NOMO-1 (cell line): ENCODE measurements around the gene ATP2A1.
"Not testable (repeated sequence)": the region's sequence is repeated elsewhere in the genome, so short reads cannot be mapped to it uniquely, and the experiment has no call there.

Source experiments
- DNase-seq, 2 experiments: peaks; one replicate each; lab custom pipeline; 2025; ENCODE audit not compliant: unreplicated experiment in 2 of 2; lab: John Stamatoyannopoulos, UW

Gene ATP2A1

GRCh38 chr16:28858421-28858820 lies 19.9 kb upstream of the ATP2A1 start:
- DNase-seq: no peak

- DNase-seq: no peak
These were observed 19.0 kb upstream of the ATP2A1 start for GRCh38 chr16:28859326-28859725.

GRCh38 chr16:28863929-28864793 lies 14.1 kb upstream of the ATP2A1 start:
- no peak for DNase-seq

- DNase-seq: no peak
These were observed 13.1 kb upstream of the ATP2A1 start for GRCh38 chr16:28865001-28865688.

GRCh38 chr16:28865722-28866453 lies 12.4 kb upstream of the ATP2A1 start:
- DNase-seq: no peak

- DNase-seq: no peak
These were observed 11.9 kb upstream of the ATP2A1 start for GRCh38 chr16:28866454-28866804.

GRCh38 chr16:28867241-28867640 lies 11.0 kb upstream of the ATP2A1 start:
- DNase-seq: no peak

- not testable (repeated sequence) for DNase-seq
These were observed 10.6 kb upstream of the ATP2A1 start for GRCh38 chr16:28867646-28868045.

- no peak for DNase-seq
These were observed 9.1 kb upstream of the ATP2A1 start for GRCh38 chr16:28869201-28869600.

- no peak for DNase-seq
These were observed 5.3 kb upstream of the ATP2A1 start for GRCh38 chr16:28872952-28873351.

- peak in 1 of 2 experiments; percentile 14 for DNase-seq
These were observed 4.6 kb upstream of the ATP2A1 start for GRCh38 chr16:28873543-28874201.

- no peak for DNase-seq
These were observed 3.9 kb upstream of the ATP2A1 start for GRCh38 chr16:28874406-28874805.

GRCh38 chr16:28875134-28876018 lies 2.9 kb upstream of the ATP2A1 start:
- DNase-seq: no peak

GRCh38 chr16:28876019-28876659 lies 2.1 kb upstream of the ATP2A1 start:
- DNase-seq: no peak

- no peak for DNase-seq
These were observed 1.2 kb upstream of the ATP2A1 start for GRCh38 chr16:28876973-28877654.

- DNase-seq: no peak
These were observed 660 bp upstream of the ATP2A1 start for GRCh38 chr16:28877655-28878000.

- DNase-seq: no peak
These were observed 1.1 kb downstream of the ATP2A1 start for GRCh38 chr16:28879261-28879840.

GRCh38 chr16:28879841-28880588 lies 1.7 kb downstream of the ATP2A1 start:
- peak; percentile 81 to 83 for DNase-seq
